Measurements from ENCODE around the gene ALKAL2. TPM values are rescaled to one million over a fixed set of nuclear protein-coding genes. Genes with fewer than 3 reads are reported as not detected.

Gene ALKAL2
- total and polyA plus RNA-seq, 2 of the 13 experiments (the other 11 are each of a cell fraction or from before 2014, with no cell fraction given): 0.22 to 1.7 TPM

GRCh38 chr2:264493-265468 lies 23.1 kb downstream of the ALKAL2 start, which contains the start of gene ACP1 (continued):
- TF ChIP-seq, protein P1, sequence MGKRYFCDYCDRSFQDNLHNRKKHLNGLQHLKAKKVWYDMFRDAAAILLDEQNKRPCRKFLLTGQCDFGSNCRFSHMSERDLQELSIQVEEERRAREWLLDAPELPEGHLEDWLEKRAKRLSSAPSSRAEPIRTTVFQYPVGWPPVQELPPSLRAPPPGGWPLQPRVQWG (CRISPR knock-in tag; IDR thresholded peaks at IDR 0.05; ENCODE audit: borderline replicate concordance, low read depth): no peak
- TF ChIP-seq ZNF17 (CRISPR knock-in tag; IDR thresholded peaks at IDR 0.05): no peak
- no peak for TF ChIP-seq FOXA1 (IDR thresholded peaks at IDR 0.05)
- peak; percentile 31; the same call in 1 of the 2 replicates for TF ChIP-seq FOXA1 (CRISPR knock-in tag; IDR thresholded peaks at IDR 0.05)
- TF ChIP-seq RBM39 (IDR thresholded peaks at IDR 0.05; ENCODE audit: low read depth, low read length, poor library complexity, severe bottlenecking): peak; percentile 70
- peak; percentile 64; the same call in 1 of the 2 replicates for TF ChIP-seq ZNF329 (CRISPR knock-in tag; IDR thresholded peaks at IDR 0.05; ENCODE audit: low read depth)
- TF ChIP-seq, protein P2, sequence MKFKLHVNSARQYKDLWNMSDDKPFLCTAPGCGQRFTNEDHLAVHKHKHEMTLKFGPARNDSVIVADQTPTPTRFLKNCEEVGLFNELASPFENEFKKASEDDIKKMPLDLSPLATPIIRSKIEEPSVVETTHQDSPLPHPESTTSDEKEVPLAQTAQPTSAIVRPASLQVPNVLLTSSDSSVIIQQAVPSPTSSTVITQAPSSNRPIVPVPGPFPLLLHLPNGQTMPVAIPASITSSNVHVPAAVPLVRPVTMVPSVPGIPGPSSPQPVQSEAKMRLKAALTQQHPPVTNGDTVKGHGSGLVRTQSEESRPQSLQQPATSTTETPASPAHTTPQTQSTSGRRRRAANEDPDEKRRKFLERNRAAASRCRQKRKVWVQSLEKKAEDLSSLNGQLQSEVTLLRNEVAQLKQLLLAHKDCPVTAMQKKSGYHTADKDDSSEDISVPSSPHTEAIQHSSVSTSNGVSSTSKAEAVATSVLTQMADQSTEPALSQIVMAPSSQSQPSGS (CRISPR knock-in tag; IDR thresholded peaks at IDR 0.05): 0 out of 2 replicates have a peak, but pooled peaks have one; percentile 25
- peak; percentile 30; the same call in 1 of the 2 replicates for TF ChIP-seq ZNF777 (CRISPR knock-in tag; IDR thresholded peaks at IDR 0.05)
- peak; percentile 70 for TF ChIP-seq CEBPG (CRISPR knock-in tag; IDR thresholded peaks at IDR 0.05)
- TF ChIP-seq ZMAT3 (CRISPR knock-in tag; conservative IDR thresholded peaks at IDR 0.05): peak; percentile 97
- 0 out of 2 replicates have a peak, but pooled peaks have one; percentile 61 for TF ChIP-seq ZNF530 (CRISPR knock-in tag; IDR thresholded peaks at IDR 0.05; ENCODE audit: low read depth)
- TF ChIP-seq ZNF678 (CRISPR knock-in tag; IDR thresholded peaks at IDR 0.05): no peak
- no peak for TF ChIP-seq HNRNPH1 (optimal IDR thresholded peaks at IDR 0.05; ENCODE audit: low read depth, low read length)
- TF ChIP-seq ZNF574 (CRISPR knock-in tag; IDR thresholded peaks at IDR 0.05): peak; percentile 82
- TF ChIP-seq CBX1 (IDR thresholded peaks at IDR 0.05; ENCODE audit: low read depth): peak; percentile 69
- TF ChIP-seq AGO2 (optimal IDR thresholded peaks at IDR 0.05; ENCODE audit: low read depth, low read length): peak; percentile 75
- TF ChIP-seq, protein P3, sequence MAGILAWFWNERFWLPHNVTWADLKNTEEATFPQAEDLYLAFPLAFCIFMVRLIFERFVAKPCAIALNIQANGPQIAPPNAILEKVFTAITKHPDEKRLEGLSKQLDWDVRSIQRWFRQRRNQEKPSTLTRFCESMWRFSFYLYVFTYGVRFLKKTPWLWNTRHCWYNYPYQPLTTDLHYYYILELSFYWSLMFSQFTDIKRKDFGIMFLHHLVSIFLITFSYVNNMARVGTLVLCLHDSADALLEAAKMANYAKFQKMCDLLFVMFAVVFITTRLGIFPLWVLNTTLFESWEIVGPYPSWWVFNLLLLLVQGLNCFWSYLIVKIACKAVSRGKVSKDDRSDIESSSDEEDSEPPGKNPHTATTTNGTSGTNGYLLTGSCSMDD (CRISPR knock-in tag; IDR thresholded peaks at IDR 0.05): 0 out of 2 replicates have a peak, but pooled peaks have one; percentile 21
- TF ChIP-seq, protein P4, sequence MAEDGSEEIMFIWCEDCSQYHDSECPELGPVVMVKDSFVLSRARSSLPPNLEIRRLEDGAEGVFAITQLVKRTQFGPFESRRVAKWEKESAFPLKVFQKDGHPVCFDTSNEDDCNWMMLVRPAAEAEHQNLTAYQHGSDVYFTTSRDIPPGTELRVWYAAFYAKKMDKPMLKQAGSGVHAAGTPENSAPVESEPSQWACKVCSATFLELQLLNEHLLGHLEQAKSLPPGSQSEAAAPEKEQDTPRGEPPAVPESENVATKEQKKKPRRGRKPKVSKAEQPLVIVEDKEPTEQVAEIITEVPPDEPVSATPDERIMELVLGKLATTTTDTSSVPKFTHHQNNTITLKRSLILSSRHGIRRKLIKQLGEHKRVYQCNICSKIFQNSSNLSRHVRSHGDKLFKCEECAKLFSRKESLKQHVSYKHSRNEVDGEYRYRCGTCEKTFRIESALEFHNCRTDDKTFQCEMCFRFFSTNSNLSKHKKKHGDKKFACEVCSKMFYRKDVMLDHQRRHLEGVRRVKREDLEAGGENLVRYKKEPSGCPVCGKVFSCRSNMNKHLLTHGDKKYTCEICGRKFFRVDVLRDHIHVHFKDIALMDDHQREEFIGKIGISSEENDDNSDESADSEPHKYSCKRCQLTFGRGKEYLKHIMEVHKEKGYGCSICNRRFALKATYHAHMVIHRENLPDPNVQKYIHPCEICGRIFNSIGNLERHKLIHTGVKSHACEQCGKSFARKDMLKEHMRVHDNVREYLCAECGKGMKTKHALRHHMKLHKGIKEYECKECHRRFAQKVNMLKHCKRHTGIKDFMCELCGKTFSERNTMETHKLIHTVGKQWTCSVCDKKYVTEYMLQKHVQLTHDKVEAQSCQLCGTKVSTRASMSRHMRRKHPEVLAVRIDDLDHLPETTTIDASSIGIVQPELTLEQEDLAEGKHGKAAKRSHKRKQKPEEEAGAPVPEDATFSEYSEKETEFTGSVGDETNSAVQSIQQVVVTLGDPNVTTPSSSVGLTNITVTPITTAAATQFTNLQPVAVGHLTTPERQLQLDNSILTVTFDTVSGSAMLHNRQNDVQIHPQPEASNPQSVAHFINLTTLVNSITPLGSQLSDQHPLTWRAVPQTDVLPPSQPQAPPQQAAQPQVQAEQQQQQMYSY (CRISPR knock-in tag; IDR thresholded peaks at IDR 0.05): no peak
- peak; percentile 97 for TF ChIP-seq ASH2L (IDR thresholded peaks at IDR 0.05; ENCODE audit: insufficient read length, low read depth, low read length)

Measured in HepG2 (cell line).